Vagina (tissue), 2 donors: ENCODE data around the gene CSF1R. TPM values are rescaled to one million over a fixed set of nuclear protein-coding genes. Genes with fewer than 3 reads are reported as not detected.

Experiments
- DNase-seq, 2 donors: peaks; one replicate each; pipeline ENCODE4 v3.0.0-alpha.2; 2017; ENCODE audit errors: extremely low spot score in 2 of 2
- H3K27ac ChIP-seq: fragments of 200-600 bp; sonication (generic); one replicate; pipeline ENCODE4 v1.5.1; 2019
- H3K27me3 ChIP-seq: fragments of 200-600 bp; sonication (generic); one replicate; pipeline ENCODE4 v1.5.1; 2019
- H3K36me3 ChIP-seq, 2 donors: fragments of 200-600 bp; sonication (generic); one replicate each; pipeline ENCODE4 v1.5.1; 2017 to 2019
- H3K4me1 ChIP-seq: fragments of 200-600 bp; sonication (generic); one replicate; pipeline ENCODE4 v1.5.1; 2019
- H3K4me3 ChIP-seq, 2 donors: fragments of 200-600 bp; sonication (generic); 1 replicate in 1 of 2; 2 replicates in 1 of 2; pipeline ENCODE4 v1.5.1; 2016 to 2019
- H3K9me3 ChIP-seq: fragments of 200-600 bp; sonication (generic); one replicate; pipeline ENCODE4 v1.5.1; 2019
- POLR2A ChIP-seq, 2 donors: fragments of 450-650 bp; IDR thresholded peaks; one replicate each; pipeline ENCODE4 v1.6.1; 2017; ENCODE audit warnings: antibody characterized with exemption in 2 of 2, mild to moderate bottlenecking in 2 of 2, moderate library complexity in 2 of 2
- POLR2AphosphoS5 ChIP-seq, 2 donors: sonication (generic); formaldehyde crosslinking; IDR thresholded peaks; one replicate each; pipeline ENCODE4 v1.9.0; 2017; ENCODE audit warnings: antibody characterized with exemption in 2 of 2, mild to moderate bottlenecking in 2 of 2, low read depth in 1 of 2; ENCODE audit not compliant: insufficient read depth in 1 of 2
- intact Hi-C: fragments of 100-400 bp; cut with DNase I; formaldehyde crosslinking; loops from one replicate; pipeline ENCODE4 v1.15.1; 2023
- total RNA-seq: library from RNA; depleted of rRNA; stranded (reverse); fragments of >200 nt; gene quantifications from one replicate; pipeline ENCODE4 v1.2.3, GENCODE V29; 2016
- TF ChIP-seq, protein P1 (sequence below), 3 experiments: fragments of 450-650 bp in 2 of 3; fragments of 200-600 bp in 1 of 3; sonication (generic) in 1 of 3; IDR thresholded peaks; one replicate each; pipeline ENCODE4 v1.5.1; 2017 to 2019; ENCODE audit warnings: antibody characterized with exemption in 3 of 3, mild to moderate bottlenecking in 2 of 3, moderate library complexity in 2 of 3

The CSF1R gene
- total RNA-seq, 1 donor from 2014 or later, result 21.4 TPM

DNA sequence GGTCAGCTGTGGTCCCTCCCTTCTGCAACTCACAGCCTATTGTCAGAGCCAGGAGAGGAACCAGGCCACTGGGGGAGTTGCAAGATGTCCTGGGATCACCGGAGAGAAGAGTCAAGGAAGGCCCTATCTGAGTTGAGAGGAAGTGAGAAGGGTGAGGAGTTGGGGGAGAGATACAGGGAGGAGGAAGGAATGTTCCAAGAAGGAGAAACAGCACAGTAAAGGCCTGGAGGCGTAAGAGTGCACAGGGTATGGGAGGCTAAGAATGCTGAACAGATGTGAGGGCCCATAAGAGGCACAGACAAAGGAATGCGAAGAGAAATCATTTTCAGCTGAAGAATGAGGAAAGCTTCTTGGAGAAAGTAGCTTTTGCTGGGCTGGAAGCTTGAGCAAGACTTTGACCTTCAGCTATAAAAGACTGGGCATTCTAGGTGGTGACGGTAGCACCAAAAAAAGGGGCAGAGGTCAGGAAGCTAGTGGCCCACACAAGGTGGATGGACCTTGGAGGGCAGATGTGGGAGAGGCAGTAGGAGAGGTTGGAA lies 21.6 kb upstream of the CSF1R start:
- Histone ChIP-seq H3K27ac (peak overlapping the region; percentile 7), H3K4me3 (no peak overlapping the region), H3K27me3 (no peaks in the 10 kb centered on the region), H3K4me1 (peaks cover 2% of the 10 kb centered on the region), H3K36me3 (no peaks in the 10 kb centered on the region), H3K9me3 (no peaks in the 10 kb centered on the region)
- TF ChIP-seq, protein P1, sequence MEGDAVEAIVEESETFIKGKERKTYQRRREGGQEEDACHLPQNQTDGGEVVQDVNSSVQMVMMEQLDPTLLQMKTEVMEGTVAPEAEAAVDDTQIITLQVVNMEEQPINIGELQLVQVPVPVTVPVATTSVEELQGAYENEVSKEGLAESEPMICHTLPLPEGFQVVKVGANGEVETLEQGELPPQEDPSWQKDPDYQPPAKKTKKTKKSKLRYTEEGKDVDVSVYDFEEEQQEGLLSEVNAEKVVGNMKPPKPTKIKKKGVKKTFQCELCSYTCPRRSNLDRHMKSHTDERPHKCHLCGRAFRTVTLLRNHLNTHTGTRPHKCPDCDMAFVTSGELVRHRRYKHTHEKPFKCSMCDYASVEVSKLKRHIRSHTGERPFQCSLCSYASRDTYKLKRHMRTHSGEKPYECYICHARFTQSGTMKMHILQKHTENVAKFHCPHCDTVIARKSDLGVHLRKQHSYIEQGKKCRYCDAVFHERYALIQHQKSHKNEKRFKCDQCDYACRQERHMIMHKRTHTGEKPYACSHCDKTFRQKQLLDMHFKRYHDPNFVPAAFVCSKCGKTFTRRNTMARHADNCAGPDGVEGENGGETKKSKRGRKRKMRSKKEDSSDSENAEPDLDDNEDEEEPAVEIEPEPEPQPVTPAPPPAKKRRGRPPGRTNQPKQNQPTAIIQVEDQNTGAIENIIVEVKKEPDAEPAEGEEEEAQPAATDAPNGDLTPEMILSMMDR (IDR thresholded peaks at IDR 0.05), result no peak
- TF ChIP-seq POLR2A (IDR thresholded peaks at IDR 0.05) (no peak), POLR2AphosphoS5 (IDR thresholded peaks at IDR 0.05; ENCODE audit: insufficient read depth in 1 of 2, low read depth in 1 of 2) (no peak)
- DNase-seq, result peak; percentile 58 to 81
- intact Hi-C loops, result no loop called here

DNA sequence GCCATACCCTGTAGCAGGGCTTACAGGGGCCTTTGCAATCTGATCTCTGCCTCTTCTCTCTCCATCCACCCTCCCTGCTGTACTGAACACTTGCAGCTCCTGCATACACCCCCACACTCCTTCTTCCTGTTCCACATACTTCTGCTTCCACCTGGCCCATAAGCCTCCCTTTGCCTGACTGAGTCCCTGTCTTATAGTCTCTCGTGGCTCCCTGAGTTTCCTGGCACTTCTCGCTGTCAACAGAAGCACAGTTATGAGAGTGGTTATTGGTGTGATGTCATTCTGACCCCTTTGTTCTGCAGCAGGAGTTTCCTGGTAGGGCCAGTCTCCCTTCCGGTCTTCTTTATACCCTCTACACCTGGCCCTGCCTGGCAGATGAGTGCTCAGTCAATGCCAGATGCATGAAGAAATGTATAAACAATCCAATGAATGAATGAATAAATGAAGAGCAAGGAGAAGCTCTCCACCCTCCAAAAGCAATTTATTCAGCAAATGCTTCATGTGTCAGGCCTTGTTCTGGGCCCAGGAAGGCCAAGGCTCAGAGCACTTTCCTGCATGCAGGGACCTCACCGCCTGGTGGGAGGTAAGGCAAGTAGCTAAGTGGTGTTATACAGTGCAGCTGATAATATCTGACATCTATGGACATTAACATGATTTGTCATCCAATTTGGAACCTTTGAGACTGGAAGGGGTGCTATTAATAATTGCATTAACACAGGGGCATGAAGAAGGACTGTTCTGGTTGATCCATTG lies 20.5 kb upstream of the CSF1R start:
- Histone ChIP-seq H3K4me1 (no peaks in the 10 kb centered on the region), H3K36me3 (no peaks in the 10 kb centered on the region), H3K4me3 (no peak overlapping the region), H3K27me3 (no peaks in the 10 kb centered on the region), H3K9me3 (no peaks in the 10 kb centered on the region), H3K27ac (no peak overlapping the region)
- intact Hi-C loops, result no loop called here
- no peak for TF ChIP-seq POLR2A (IDR thresholded peaks at IDR 0.05)
- TF ChIP-seq, protein P1 (IDR thresholded peaks at IDR 0.05), result no peak
- TF ChIP-seq POLR2AphosphoS5 (IDR thresholded peaks at IDR 0.05; ENCODE audit: insufficient read depth in 1 of 2, low read depth in 1 of 2), result no peak
- peak in 1 of 2 donors; percentile 67 for DNase-seq

DNA sequence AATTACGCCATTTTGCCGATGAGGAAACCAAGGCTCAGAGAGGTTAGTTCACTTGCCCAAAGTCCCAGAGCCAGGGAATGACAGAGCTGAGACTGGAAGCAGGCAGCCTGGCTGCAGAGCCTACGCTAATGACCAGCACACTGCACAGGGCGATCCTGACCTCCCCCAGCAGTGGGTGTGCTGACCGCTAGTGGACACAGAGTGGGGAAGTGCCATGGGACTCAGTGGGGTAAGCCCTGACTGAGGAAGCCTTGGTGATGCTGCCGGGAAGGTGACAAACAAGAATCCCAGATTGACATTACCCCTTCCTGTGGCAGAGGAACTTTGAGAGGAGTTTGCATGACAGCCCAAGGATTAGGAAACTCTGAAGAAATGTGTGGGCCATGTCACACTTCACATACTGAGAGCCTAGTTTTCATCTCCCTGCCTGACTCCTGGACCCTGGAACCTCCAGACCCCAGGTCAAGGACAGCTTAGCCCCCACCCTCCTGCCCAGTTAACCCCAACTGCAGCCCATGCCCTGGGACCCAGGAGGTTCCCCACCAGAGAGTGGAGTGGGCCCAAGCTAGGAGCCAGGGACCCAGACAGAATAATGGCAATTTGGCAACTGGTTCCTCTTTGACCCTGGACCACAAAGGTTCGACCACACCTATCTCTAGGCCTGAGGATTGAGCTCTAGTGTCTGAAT lies 19.7 kb upstream of the CSF1R start:
- DNase-seq, result peak; percentile 86 to 90
- no peak overlapping the region for H3K27ac ChIP-seq

DNA sequence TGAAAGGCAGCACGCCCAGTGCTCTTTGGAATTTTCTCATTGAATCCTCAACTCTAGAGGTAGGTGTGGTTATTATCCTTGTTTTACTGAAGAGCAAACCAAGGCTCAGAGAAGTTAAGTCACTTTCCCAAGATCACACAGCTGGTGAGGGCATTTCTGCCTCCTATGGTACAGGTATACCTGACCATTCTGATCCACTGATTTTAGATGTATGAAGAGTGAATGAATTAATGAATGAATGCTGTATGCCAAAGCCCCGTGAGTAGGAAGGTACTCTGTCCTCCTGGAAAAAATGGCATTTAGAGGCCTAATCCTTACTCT lies 18.2 kb upstream of the CSF1R start:
- Histone ChIP-seq H3K36me3 (no peaks in the 10 kb centered on the region), H3K4me1 (no peaks in the 10 kb centered on the region), H3K4me3 (no peak overlapping the region), H3K9me3 (no peaks in the 10 kb centered on the region), H3K27ac (no peak overlapping the region), H3K27me3 (no peaks in the 10 kb centered on the region)
- intact Hi-C loops, result no loop called here
- TF ChIP-seq, protein P1 (IDR thresholded peaks at IDR 0.05), result no peak
- no peak for TF ChIP-seq POLR2AphosphoS5 (IDR thresholded peaks at IDR 0.05; ENCODE audit: insufficient read depth in 1 of 2, low read depth in 1 of 2)
- no peak for TF ChIP-seq POLR2A (IDR thresholded peaks at IDR 0.05)
- no peak for DNase-seq

More for the DNA sequence above, 19.7 kb upstream of the CSF1R start:
- Histone ChIP-seq H3K27me3 (no peaks in the 10 kb centered on the region), H3K9me3 (no peaks in the 10 kb centered on the region), H3K36me3 (no peaks in the 10 kb centered on the region), H3K4me3 (no peak overlapping the region), H3K4me1 (no peaks in the 10 kb centered on the region)
- intact Hi-C loops, result no loop called here
- TF ChIP-seq POLR2AphosphoS5 (IDR thresholded peaks at IDR 0.05; ENCODE audit: insufficient read depth in 1 of 2, low read depth in 1 of 2), result no peak
- TF ChIP-seq, protein P1 (IDR thresholded peaks at IDR 0.05), result no peak
- TF ChIP-seq POLR2A (IDR thresholded peaks at IDR 0.05), result no peak
